ENCODE measurements around the gene UVRAG. TPM values are rescaled to one million over a fixed set of nuclear protein-coding genes. Genes with fewer than 3 reads are reported as not detected.

The UVRAG gene
- total RNA-seq, 1 donor from 2014 or later, result 103 TPM

DNA sequence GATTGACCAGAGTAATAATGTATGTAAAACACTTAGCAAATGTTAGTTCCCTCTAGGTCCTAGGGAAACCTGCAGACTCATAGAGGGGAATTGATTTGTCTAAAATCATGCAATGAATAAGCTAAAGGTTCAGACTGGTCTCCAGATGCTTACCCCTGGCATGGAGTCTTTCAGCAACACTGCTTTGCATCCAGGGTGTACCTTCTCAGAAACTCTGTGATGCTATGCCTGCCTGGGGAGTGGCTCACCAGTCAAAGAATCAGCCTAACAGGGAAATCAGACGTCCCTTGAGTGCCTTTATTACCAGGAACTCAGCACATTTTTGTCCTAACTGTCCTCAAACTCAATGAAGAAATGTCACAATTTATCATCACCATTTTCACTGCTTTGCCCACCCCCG, 5.9 kb upstream of the UVRAG start:
- Mint-ChIP-seq H3K27me3 (no peaks in the 10 kb centered on the region), H3K4me3 (no peak overlapping the region), H3K36me3 (ENCODE audit: low read depth) (no peaks in the 10 kb centered on the region), H3K4me1 (peaks cover 47% of the 10 kb centered on the region), H3K9me3 (no peaks in the 10 kb centered on the region), H3K27ac (no peak overlapping the region)
- no peak for TF ChIP-seq CTCF (IDR thresholded peaks at IDR 0.05)
- intact Hi-C loops (cut with micrococcal nuclease), result no loop called here
- CTCF ChIA-PET, result interaction anchor here (1.4 to 3.7 kb wide), 2 partner anchors 59 to 64 kb away, joined by 5 to 15 read pairs; no protein-coding TSS in a partner anchor
- POLR2A ChIA-PET, result interaction anchor here (8.1 kb wide), 1 partner anchor 15 kb away, joined by 94 read pairs; no protein-coding TSS in a partner anchor
- DNase-seq, result no peak
- peak; percentile 18 for ATAC-seq (ENCODE audit: low read depth)

- intact Hi-C loops (cut with micrococcal nuclease), result loop anchor here (2.0 to 10.0 kb wide), 2 partner anchors 15 to 635 kb away; partner anchors contain the start of gene EMSY
- no peaks in the 10 kb centered on the region for H3K27me3 Mint-ChIP-seq
- H3K9me3 Mint-ChIP-seq, result no peaks in the 10 kb centered on the region
- ChIA-PET CTCF (interaction anchor here (1.1 to 1.4 kb wide), 2 partner anchors 64 to 342 kb away, joined by 4 to 5 read pairs; no protein-coding TSS in a partner anchor), POLR2A (interaction anchor here (8.1 kb wide), 1 partner anchor 15 kb away, joined by 94 read pairs; no protein-coding TSS in a partner anchor)
- no peak overlapping the region for H3K4me3 Mint-ChIP-seq
- peak overlapping the region; percentile 50 for H3K27ac Mint-ChIP-seq
- no peak for TF ChIP-seq CTCF (IDR thresholded peaks at IDR 0.05)
- ATAC-seq (ENCODE audit: low read depth) (no peak), DNase-seq (no peak)
- peaks cover 54% of the 10 kb centered on the region for H3K4me1 Mint-ChIP-seq
- peaks cover 3% of the 10 kb centered on the region for H3K36me3 Mint-ChIP-seq (ENCODE audit: low read depth)
These were observed 5.0 kb upstream of the UVRAG start for GRCh38 chr11:75809991-75810390.

DNA sequence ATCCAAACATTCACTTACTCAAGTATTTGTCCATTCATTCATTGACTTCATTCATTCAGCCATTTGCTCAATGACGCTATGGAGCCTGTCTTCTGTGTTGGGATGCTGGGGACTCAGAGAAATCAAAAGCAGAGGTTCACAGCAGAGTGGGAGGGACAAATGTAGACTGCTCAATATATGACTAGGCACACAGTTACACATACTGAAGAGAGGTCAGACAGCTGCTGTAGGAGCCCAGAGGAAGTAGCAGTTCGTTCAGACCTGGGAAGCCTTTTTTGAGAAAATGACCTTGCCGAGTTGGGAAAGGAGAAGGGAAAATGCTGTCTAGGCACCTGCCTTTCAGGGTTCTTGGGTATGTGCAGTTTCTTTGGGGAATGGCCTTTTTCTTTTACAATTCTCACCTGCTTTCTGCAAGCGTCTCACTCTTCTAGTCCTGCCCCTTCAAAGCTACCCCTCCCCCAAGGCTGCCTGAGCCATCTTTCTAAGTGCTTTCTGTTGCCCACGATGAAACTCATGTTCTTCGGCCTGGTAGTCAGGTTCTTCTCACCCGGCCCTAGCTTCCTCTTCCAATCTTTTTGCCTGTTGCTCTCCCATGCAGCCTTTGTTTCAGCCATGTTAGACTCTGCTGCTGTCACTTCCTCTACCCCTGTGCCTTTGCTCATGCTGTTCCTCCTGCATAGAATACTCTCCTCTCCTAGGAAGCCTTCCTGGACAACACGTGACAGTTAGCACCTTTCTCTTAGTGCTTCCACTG, 4.2 kb upstream of the UVRAG start:
- Mint-ChIP-seq H3K27me3 (no peaks in the 10 kb centered on the region), H3K9me3 (no peaks in the 10 kb centered on the region), H3K4me1 (peaks cover 54% of the 10 kb centered on the region), H3K36me3 (ENCODE audit: low read depth) (peaks cover 4% of the 10 kb centered on the region), H3K27ac (peak overlapping the region; percentile 50), H3K4me3 (no peak overlapping the region)
- ChIA-PET CTCF (interaction anchor here (1.1 to 1.6 kb wide), 4 partner anchors 8 to 341 kb away, joined by 4 to 10 read pairs (median 4); no protein-coding TSS in a partner anchor), POLR2A (interaction anchor here (0.6 to 8.1 kb wide), 2 partner anchors 14 to 70 kb away, joined by 3 to 94 read pairs; no protein-coding TSS in a partner anchor)
- intact Hi-C loops (cut with micrococcal nuclease), result loop anchor here (2.0 to 10.0 kb wide), 2 partner anchors 14 to 634 kb away; partner anchors contain the start of gene EMSY
- no peak for ATAC-seq (ENCODE audit: low read depth)
- no peak for TF ChIP-seq CTCF (IDR thresholded peaks at IDR 0.05)
- no peak for DNase-seq

DNA sequence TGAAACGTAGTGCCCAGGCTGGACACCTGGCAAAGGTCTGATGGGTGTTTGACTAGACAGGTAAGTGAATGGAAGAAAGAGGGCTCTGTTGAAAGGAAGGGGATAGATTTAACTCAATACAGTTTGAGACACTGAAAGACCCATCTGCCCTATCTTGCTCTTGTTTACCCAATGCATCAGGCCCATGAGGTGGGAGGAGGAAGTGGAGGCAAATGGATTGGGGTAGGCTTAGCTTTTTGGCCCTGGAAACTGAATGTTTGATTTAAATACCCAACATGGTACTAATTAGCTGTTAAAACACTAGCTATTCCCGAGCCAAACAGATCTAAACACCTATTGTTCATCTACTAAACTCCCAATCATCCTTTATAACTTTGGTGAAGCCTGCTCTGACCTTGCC, 3.5 kb upstream of the UVRAG start:
- ChIA-PET CTCF (interaction anchor here (1.1 to 1.6 kb wide), 2 partner anchors 8 to 56 kb away, joined by 4 to 10 read pairs; no protein-coding TSS in a partner anchor), POLR2A (interaction anchor here (8.1 kb wide), 1 partner anchor 13 kb away, joined by 94 read pairs; no protein-coding TSS in a partner anchor)
- Mint-ChIP-seq H3K4me3 (no peak overlapping the region), H3K4me1 (peaks cover 54% of the 10 kb centered on the region), H3K36me3 (ENCODE audit: low read depth) (peaks cover 4% of the 10 kb centered on the region), H3K27ac (no peak overlapping the region), H3K9me3 (no peaks in the 10 kb centered on the region), H3K27me3 (no peaks in the 10 kb centered on the region)
- DNase-seq (no peak), ATAC-seq (ENCODE audit: low read depth) (no peak)
- intact Hi-C loops (cut with micrococcal nuclease), result loop anchor here (2.0 to 10.0 kb wide), 2 partner anchors 13 to 633 kb away; partner anchors contain the start of gene EMSY
- TF ChIP-seq CTCF (IDR thresholded peaks at IDR 0.05), result no peak
